GM20000 (cell line): ENCODE data around the gene CDH15.

Experiments
- DNase-seq: peaks from one replicate; pipeline ENCODE4 v3.0.0; 2012; ENCODE audit warnings: low spot score
- TF ChIP-seq, protein P1 (sequence below): IDR thresholded peaks from 2 replicates; pipeline ENCODE4 v1.5.1; 2012; ENCODE audit warnings: mild to moderate bottlenecking, control low read depth; ENCODE audit errors: extremely low read depth, missing control alignments

The CDH15 gene

DNA sequence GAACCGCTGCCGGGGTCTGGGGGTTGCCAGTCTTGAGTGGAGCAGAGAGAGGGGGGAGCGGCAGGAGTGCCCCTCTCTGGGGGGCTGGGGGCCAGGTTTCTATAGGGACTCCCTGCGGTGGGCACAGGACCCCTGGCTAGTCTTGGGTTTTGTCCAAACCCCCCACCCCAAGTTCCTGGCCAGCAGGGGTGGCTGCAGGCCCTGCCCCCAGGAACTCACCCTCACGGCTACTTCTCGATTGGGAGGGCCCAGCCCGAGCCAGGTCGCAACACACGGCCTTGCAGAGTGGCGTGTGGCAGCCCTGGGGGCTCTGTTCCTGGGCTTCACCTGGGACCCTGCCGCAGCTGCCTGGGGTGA is 601 bp downstream of the CDH15 start:
- TF ChIP-seq, protein P1, sequence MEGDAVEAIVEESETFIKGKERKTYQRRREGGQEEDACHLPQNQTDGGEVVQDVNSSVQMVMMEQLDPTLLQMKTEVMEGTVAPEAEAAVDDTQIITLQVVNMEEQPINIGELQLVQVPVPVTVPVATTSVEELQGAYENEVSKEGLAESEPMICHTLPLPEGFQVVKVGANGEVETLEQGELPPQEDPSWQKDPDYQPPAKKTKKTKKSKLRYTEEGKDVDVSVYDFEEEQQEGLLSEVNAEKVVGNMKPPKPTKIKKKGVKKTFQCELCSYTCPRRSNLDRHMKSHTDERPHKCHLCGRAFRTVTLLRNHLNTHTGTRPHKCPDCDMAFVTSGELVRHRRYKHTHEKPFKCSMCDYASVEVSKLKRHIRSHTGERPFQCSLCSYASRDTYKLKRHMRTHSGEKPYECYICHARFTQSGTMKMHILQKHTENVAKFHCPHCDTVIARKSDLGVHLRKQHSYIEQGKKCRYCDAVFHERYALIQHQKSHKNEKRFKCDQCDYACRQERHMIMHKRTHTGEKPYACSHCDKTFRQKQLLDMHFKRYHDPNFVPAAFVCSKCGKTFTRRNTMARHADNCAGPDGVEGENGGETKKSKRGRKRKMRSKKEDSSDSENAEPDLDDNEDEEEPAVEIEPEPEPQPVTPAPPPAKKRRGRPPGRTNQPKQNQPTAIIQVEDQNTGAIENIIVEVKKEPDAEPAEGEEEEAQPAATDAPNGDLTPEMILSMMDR = no peak
- DNase-seq = no peak

DNA sequence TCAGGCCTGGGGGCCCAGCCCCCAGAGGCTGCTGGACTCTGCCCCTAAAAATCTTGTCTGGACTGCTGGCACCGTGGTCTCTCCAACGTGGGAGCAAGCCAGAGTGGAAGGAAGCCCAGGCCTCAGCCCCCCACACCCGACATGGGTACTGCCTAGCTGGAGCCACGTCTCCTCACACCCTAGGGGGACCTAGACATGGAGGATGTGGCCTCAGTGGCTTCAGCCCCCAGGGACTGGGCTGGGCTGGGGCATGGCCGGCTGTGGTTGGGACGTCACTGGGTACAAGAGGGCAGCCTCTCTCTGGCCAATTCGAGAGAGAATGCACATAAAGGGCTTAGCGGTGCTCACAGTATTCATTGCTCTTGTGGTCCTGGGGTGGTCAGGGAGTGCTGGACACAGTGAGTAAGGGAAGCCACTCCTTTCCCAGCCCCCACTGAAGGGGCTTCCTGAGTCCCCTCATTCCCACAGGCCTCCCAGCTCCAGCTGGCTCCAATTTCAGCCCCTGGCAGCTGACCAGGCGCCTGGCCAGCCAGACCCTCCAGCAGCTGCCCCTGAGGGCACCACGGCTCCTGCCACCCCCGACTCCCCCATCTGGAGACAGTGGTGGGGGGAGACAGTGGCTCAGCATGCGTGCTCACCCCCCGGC is 1.1 kb downstream of the CDH15 start:
- DNase-seq = no peak
- TF ChIP-seq, protein P1 = no peak

DNA sequence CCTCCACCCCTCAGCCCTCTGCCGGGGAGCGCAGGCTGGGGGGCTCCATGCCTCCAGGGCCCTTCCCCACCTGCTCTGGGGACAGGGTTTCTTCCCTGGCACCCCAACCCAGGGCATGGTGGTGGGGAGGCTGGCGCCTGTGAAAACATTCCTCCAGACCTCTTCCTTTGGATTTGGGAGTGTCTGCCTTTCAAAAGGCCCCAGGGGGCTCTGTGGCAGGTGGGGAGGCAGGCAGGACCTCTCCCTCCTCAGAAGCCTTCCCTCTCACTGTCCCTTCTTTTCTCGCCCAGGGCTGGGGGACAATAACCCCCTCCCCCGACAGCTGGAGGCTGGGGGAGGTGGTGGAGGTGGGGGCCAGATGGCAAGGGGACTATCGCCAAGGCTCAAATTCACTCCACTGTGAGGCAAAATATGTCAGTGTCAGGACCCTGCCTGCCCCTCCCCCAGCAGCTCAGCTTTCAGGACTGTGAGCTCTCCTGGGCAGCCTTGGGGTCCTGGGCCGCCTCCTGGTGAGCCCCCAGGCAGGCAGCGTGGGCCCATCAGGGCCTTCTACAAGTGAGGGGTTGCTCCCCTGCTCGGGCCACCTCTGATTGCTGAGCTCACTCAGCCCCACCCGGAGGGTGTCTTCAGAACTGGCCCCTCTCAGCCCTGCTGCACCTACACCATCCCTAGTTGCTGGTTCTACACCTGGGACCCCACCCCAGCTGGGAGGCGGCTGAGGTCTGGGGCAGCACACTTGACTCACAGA is 1.8 kb downstream of the CDH15 start:
- TF ChIP-seq, protein P1 = no peak
- DNase-seq = no peak

DNA sequence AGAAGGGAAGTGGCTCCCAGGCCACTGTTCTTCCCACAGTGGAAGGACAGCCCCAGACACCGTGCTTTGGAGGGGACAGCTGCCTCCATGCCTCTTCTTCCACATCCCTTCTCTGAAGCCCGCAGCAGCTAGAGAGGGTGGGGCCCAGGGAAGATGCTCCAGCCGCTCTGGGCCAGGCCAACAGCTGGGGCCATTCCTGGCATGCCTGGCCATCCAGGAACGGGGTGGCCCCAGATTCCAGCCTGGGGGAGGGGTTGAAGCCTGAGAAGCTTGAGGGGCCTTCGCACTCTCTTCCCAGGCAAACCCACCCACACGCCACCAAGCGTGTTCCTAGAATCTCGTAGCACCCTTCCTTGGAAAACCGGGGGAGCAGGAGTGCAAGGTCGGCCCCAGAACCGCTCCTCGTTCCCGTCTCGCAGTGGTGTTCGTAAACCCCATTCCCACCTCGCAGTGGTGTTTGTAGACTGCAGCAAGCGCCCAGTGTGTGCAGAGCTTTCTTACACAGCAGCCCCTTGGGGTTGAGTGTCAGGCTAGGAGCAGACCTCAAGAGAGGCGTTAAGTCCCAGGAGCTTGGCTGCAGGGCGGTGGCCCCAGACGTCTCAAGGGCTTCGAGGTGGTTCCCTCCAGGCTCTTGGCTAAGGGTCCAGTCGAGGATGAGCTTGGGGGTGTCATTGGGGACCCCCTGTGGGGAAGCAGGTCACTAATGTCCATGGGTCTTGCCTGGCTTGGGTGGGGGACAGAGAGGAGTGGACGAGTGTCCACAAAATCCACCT is 2.7 kb downstream of the CDH15 start:
- DNase-seq = no peak
- TF ChIP-seq, protein P1 = no peak

DNA sequence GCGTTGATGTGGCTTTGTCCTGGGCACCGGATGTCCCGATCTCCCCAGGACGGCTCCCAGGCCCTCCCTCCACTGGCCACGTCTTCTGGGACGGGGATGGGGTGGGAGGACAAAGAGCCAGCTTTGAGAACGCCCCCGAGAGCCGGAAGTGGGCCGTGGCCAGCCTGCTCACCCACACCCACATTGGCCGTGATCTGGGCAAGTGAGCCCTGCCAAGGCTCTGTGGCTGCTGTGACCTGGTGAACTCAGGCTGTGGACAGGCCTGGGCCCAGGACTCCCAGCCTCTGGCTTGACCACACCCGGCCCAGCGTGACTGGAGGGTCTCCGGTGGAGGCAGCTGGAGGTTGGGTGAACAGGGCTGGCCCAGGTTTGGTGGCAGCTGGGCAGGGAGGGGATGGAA is 3.3 kb downstream of the CDH15 start:
- no peak for DNase-seq
- TF ChIP-seq, protein P1 = no peak

DNA sequence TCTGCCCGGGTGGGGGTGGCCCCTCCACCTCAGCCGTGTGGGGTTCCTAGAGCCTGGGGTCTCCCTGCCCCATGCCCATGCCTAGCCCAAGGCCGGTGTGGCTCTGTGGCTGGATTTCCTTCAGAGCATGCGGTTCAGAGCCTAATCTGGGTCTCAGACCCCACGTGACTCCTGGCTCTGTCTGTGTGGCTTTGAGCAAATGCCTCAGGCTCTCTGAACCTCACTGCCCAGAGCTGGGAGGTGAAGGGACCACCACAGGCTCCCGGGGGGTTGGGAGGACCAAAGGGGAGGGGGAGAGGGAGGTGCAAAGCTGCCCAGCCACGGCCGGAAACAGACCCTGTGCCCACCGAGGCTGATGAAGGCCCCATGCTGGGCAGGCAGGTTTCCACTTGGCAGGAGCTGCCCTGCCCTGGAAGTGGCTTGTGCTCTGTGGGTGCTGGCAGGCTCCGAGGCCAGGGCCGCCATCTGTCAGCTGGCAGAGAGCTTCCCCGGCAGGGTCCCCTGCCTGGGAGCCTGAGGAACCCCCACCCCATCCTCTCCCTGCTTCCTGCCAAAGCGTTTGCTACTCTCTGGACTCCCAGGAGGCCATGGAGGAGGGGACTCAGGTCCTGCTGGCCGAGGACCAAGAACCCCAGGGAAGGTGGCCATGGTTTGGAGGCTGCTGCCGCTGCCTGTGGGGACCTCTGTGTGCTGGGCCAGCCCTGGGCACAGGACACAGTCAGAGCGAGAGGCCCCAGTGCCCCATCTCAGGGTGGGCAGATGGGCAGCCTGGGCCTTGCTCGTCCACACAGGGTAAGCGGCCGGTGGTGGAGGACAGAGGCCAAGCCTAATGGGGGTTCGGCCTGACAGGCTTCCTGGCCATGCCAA is 4.0 kb downstream of the CDH15 start:
- no peak for DNase-seq
- TF ChIP-seq, protein P1 = no peak
